ENCODE results near the gene TERT. TPM values are rescaled to one million over a fixed set of nuclear protein-coding genes. Genes with fewer than 3 reads are reported as not detected.

The TERT gene
- total RNA-seq, 2 donors from 2014 or later: 0.72 to 13.7 TPM

- no peak for DNase-seq
- H3K4me3 ChIP-seq: no peak overlapping the region
- peaks cover 22% of the 10 kb centered on the region for H3K27me3 ChIP-seq
- no peaks in the 10 kb centered on the region for H3K36me3 ChIP-seq
- no peak overlapping the region for H3K9ac ChIP-seq (ENCODE audit: low read depth in 2 of 2, low read length in 2 of 2)
- no peak overlapping the region for H3K27ac ChIP-seq
- TF ChIP-seq CTCF (IDR thresholded peaks at IDR 0.05): no peak
- no peaks in the 10 kb centered on the region for H3K9me3 ChIP-seq
- H3K4me1 ChIP-seq: peaks cover 5% of the 10 kb centered on the region
- intact Hi-C loops (cut with DNase I): no loop called here
Observed at GRCh38 chr5:1241509-1242080, 53.3 kb downstream of the TERT start.

GRCh38 chr5:1240496-1241260, 54.2 kb downstream of the TERT start:
- H3K9me3 ChIP-seq: no peaks in the 10 kb centered on the region
- peaks cover 5% of the 10 kb centered on the region for H3K4me1 ChIP-seq
- H3K4me3 ChIP-seq: no peak overlapping the region
- no peak for TF ChIP-seq CTCF (IDR thresholded peaks at IDR 0.05)
- no peak for DNase-seq
- peak overlapping the region in 1 of 2 donors; percentile 80 for H3K9ac ChIP-seq (ENCODE audit: low read depth in 2 of 2, low read length in 2 of 2)
- H3K36me3 ChIP-seq: no peaks in the 10 kb centered on the region
- intact Hi-C loops (cut with DNase I): no loop called here
- peaks cover 12% of the 10 kb centered on the region for H3K27me3 ChIP-seq
- peak overlapping the region; percentile 47 for H3K27ac ChIP-seq

- peak; percentile 93 for DNase-seq
- peaks cover 5% of the 10 kb centered on the region for H3K4me1 ChIP-seq
- TF ChIP-seq CTCF (IDR thresholded peaks at IDR 0.05): no peak
- H3K9me3 ChIP-seq: no peaks in the 10 kb centered on the region
- intact Hi-C loops (cut with DNase I): no loop called here
- peak overlapping the region in 1 of 2 donors; percentile 80 for H3K9ac ChIP-seq (ENCODE audit: low read depth in 2 of 2, low read length in 2 of 2)
- peak overlapping the region; percentile 47 for H3K27ac ChIP-seq
- H3K4me3 ChIP-seq: no peak overlapping the region
- peaks cover 5% of the 10 kb centered on the region for H3K27me3 ChIP-seq
- no peaks in the 10 kb centered on the region for H3K36me3 ChIP-seq
Observed at GRCh38 chr5:1239505-1240251, 55.2 kb downstream of the TERT start.

- no peaks in the 10 kb centered on the region for H3K27me3 ChIP-seq
- no peak for DNase-seq
- H3K36me3 ChIP-seq: no peaks in the 10 kb centered on the region
- H3K9me3 ChIP-seq: no peaks in the 10 kb centered on the region
- H3K27ac ChIP-seq: no peak overlapping the region
- H3K9ac ChIP-seq (ENCODE audit: low read depth in 2 of 2, low read length in 2 of 2): no peak overlapping the region
- intact Hi-C loops (cut with DNase I): no loop called here
- peaks cover 5% of the 10 kb centered on the region for H3K4me1 ChIP-seq
- TF ChIP-seq CTCF (IDR thresholded peaks at IDR 0.05): no peak
- no peak overlapping the region for H3K4me3 ChIP-seq
Observed at GRCh38 chr5:1235838-1236237, 59.0 kb downstream of the TERT start.

GRCh38 chr5:1235379-1235778, 59.5 kb downstream of the TERT start:
- Histone ChIP-seq H3K27me3 (no peaks in the 10 kb centered on the region), H3K9ac (ENCODE audit: low read depth in 2 of 2, low read length in 2 of 2) (no peak overlapping the region), H3K36me3 (no peaks in the 10 kb centered on the region), H3K4me1 (peaks cover 5% of the 10 kb centered on the region), H3K4me3 (no peak overlapping the region), H3K27ac (no peak overlapping the region), H3K9me3 (no peaks in the 10 kb centered on the region)
- DNase-seq: no peak
- intact Hi-C loops (cut with DNase I): no loop called here
- no peak for TF ChIP-seq CTCF (IDR thresholded peaks at IDR 0.05)
